Transverse colon (tissue), 4 donors: Measurements from ENCODE around the gene CYSRT1. TPM values are rescaled to one million over a fixed set of nuclear protein-coding genes. Genes with fewer than 3 reads are reported as not detected.

Experiments used
- DNase-seq: peaks from one replicate; pipeline ENCODE4 v3.0.0-alpha.2; 2019
- H3K27ac ChIP-seq, 4 donors: fragments of 200-600 bp; sonication (generic); 2 replicates each; pipeline ENCODE4 v1.5.1; 2016 to 2018; ENCODE audit warnings: inconsistent platforms in 4 of 4
- H3K27me3 ChIP-seq: fragments of 200-600 bp; sonication (generic); 2 replicates; pipeline ENCODE4 v1.5.1; 2017; ENCODE audit warnings: inconsistent platforms
- H3K36me3 ChIP-seq, 4 donors: fragments of 200-600 bp; sonication (generic); 2 replicates each; pipeline ENCODE4 v1.5.1; 2017 to 2019; ENCODE audit warnings: inconsistent platforms in 4 of 4
- H3K4me1 ChIP-seq, 4 donors: fragments of 200-600 bp; sonication (generic); 2 replicates each; pipeline ENCODE4 v1.5.1; 2017 to 2020; ENCODE audit warnings: inconsistent platforms in 4 of 4
- H3K4me3 ChIP-seq, 4 donors: fragments of 200-600 bp; sonication (generic); 1 replicate in 1 of 4; 2 replicates in 3 of 4; pipeline versions ENCODE4 v1.5.1 to v1.6.1; 2017 to 2019; ENCODE audit warnings: inconsistent platforms in 4 of 4
- H3K9me3 ChIP-seq, 2 donors: fragments of 200-600 bp; sonication (generic); 2 replicates each; pipeline ENCODE4 v1.5.1; 2017 to 2019; ENCODE audit warnings: inconsistent platforms in 2 of 2
- EP300 ChIP-seq: sonication (generic); formaldehyde crosslinking; IDR thresholded peaks from one replicate; pipeline ENCODE4 v1.6.1; 2017; ENCODE audit warnings: antibody characterized with exemption, low read depth
- POLR2A ChIP-seq: fragments of 450-650 bp; IDR thresholded peaks from one replicate; pipeline ENCODE4 v1.6.1; 2016; ENCODE audit warnings: antibody characterized with exemption, mild to moderate bottlenecking, moderate library complexity
- POLR2AphosphoS5 ChIP-seq, 3 donors: sonication (generic); formaldehyde crosslinking; IDR thresholded peaks; one replicate each; pipeline ENCODE4 v1.6.1; 2016; ENCODE audit warnings: antibody characterized with exemption in 3 of 3
- WGBS, 2 donors: methylation state at CpG; one replicate each; pipeline ENCODE4 v1.1.5; 2018; ENCODE audit warnings: low coverage in 1 of 2; 5-methylcytosine and 5-hydroxymethylcytosine counted together
- in situ Hi-C, 4 donors: fragments of 200-750 bp; cut with MboI; loops; one replicate each; pipeline versions ENCODE4 v1.15.0 to v1.15.1; 2017; ENCODE audit warnings: low sequenced_read_pairs in 3 of 4, low pct_ligation_motif_present in 1 of 4, low pct_unique_long_range_greater_than_20kb in 1 of 4
- intact Hi-C: fragments of 100-400 bp; cut with DNase I; formaldehyde crosslinking; loops from one replicate; pipeline ENCODE4 v1.15.1; 2023; ENCODE audit warnings: low total_unique reads
- total RNA-seq, 4 donors: library from RNA; depleted of rRNA; stranded (reverse); fragments of >200 nt; gene quantifications; one replicate each; pipeline ENCODE4 v1.1.0, GENCODE V29; 2016
- TF ChIP-seq, protein P1 (sequence below), 5 experiments: fragments of 200-600 bp in 3 of 5; fragments of 450-650 bp in 2 of 5; sonication (generic) in 3 of 5; IDR thresholded peaks; 1 replicate in 2 of 5; 2 replicates in 3 of 5; pipeline ENCODE4 v1.5.1; 2016 to 2017; ENCODE audit warnings: antibody characterized with exemption in 5 of 5, inconsistent platforms in 3 of 5, mild to moderate bottlenecking in 2 of 5, moderate library complexity in 1 of 5

Gene CYSRT1
- total RNA-seq, 4 donors from 2014 or later = not detected

DNA sequence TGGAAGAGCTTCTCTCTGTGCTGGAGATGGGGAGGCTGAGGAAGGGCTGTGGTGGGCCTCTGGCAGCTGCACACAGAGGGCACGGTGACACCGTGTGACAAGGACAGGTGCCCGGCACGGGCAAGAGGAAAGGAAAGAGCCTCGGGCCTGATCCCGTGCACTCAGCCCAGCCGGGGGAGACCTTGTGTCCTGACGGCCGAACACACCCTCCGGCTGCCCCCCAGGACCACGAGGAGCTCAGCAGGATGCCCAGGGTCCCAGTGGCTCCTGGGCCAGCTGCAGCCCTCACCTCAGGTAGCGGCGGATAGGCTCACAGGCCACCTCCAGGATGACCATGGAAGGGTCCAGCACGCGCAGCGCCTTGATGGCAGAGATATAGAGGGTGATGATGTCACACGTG lies 42.1 kb upstream of the CYSRT1 start:
- intact Hi-C loops (no loop called here), in situ Hi-C loops (no loop called here)
- Histone ChIP-seq H3K27ac (no peak overlapping the region), H3K27me3 (no peaks in the 10 kb centered on the region), H3K4me1 (peaks cover 18 to 21% (median 19%) of the 10 kb centered on the region in 4 donors), H3K9me3 (no peaks in the 10 kb centered on the region), H3K36me3 (peaks cover 0 to 39% (median 17%) of the 10 kb centered on the region in 4 donors), H3K4me3 (no peak overlapping the region)
- no peak for DNase-seq
- 91% methylated on average over 9 of the region's 17 CpGs; no CpG with 5 or more reads in 1 of the 2 donors for WGBS, 2 donors
- TF ChIP-seq EP300 (no peak), POLR2A (no peak), POLR2AphosphoS5 (IDR thresholded peaks at IDR 0.05) (no peak)
- TF ChIP-seq, protein P1, sequence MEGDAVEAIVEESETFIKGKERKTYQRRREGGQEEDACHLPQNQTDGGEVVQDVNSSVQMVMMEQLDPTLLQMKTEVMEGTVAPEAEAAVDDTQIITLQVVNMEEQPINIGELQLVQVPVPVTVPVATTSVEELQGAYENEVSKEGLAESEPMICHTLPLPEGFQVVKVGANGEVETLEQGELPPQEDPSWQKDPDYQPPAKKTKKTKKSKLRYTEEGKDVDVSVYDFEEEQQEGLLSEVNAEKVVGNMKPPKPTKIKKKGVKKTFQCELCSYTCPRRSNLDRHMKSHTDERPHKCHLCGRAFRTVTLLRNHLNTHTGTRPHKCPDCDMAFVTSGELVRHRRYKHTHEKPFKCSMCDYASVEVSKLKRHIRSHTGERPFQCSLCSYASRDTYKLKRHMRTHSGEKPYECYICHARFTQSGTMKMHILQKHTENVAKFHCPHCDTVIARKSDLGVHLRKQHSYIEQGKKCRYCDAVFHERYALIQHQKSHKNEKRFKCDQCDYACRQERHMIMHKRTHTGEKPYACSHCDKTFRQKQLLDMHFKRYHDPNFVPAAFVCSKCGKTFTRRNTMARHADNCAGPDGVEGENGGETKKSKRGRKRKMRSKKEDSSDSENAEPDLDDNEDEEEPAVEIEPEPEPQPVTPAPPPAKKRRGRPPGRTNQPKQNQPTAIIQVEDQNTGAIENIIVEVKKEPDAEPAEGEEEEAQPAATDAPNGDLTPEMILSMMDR (IDR thresholded peaks at IDR 0.05) = no peak

DNA sequence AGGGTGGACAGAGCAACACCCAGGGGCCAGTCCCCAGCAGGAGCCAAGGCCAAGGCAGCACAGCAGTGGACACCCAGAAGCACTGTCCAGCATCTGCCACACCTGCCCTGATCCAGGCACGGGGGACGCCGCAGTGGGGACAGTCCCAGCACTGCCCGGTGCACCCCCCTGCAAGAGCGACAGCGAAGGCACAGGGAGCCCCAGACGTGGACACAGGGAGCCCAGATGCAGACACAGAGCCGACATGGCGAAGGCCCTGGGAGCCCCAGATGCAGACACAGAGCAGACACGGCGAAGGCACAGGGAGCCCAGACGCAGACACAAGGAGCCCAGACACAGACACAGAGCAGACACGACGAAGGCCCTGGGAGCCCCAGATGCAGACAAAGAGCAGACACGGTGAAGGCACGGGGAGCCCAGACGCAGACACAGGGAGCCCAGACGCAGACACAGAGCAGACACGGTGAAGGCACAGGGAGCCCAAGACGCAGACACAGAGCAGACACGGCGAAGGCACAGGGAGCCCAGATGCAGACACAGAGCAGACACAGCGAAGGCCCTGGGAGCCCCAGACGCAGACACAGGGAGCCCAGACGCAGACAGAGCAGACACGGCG lies 40.9 kb upstream of the CYSRT1 start:
- in situ Hi-C loops (no loop called here), intact Hi-C loops (no loop called here)
- DNase-seq = no peak
- peaks cover 19 to 23% (median 21%) of the 10 kb centered on the region in 4 donors for H3K4me1 ChIP-seq
- H3K27me3 ChIP-seq = no peaks in the 10 kb centered on the region
- peaks cover 0 to 39% (median 15%) of the 10 kb centered on the region in 4 donors for H3K36me3 ChIP-seq
- WGBS, 2 donors = 88 to 92% methylated on average over 5 to 27 of the region's 27 CpGs
- TF ChIP-seq, protein P1 (IDR thresholded peaks at IDR 0.05) = no peak
- no peak for TF ChIP-seq POLR2A
- TF ChIP-seq EP300 = no peak
- TF ChIP-seq POLR2AphosphoS5 (IDR thresholded peaks at IDR 0.05) = no peak
- H3K9me3 ChIP-seq = no peaks in the 10 kb centered on the region
- no peak overlapping the region for H3K4me3 ChIP-seq
- H3K27ac ChIP-seq = no peak overlapping the region

DNA sequence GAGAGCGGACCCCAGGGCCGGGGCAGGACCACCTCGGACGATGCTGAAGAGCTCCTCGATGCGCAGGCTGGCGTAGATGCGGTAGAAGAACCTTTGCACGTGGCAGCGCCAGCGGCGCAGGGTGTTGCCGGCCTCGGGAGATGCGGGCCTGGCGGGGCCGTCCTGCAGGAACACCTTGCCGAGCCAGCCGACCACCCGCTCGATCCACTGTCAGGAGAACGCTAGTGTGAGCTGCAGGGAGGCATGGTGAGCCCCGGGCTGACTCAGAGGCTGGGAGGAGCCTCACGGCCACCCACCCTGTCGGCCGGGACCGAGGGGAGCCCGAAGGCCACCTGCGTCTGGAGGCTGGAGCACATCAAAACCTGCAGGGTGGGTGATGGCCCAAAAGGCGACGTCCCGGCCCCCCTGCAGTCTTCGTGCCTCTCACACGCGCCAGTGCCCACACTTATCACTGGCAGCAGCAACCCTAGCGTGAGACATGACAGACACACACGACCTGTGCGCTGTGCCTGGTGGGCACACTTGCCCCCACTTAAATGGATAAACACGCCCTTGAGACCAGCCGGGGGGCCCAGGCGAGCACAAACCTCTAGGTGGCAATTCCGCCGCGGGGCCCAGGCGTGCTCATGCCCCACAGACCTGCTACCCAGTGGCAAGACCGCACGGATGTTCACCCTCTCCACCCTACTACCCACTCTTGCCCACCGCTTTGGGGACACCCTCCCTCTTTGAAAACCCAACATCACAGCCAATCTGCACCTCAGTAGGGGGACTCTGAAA lies 39.9 kb upstream of the CYSRT1 start:
- WGBS, 2 donors = 94 to 100% methylated on average over 2 to 39 of the region's 48 CpGs

DNA sequence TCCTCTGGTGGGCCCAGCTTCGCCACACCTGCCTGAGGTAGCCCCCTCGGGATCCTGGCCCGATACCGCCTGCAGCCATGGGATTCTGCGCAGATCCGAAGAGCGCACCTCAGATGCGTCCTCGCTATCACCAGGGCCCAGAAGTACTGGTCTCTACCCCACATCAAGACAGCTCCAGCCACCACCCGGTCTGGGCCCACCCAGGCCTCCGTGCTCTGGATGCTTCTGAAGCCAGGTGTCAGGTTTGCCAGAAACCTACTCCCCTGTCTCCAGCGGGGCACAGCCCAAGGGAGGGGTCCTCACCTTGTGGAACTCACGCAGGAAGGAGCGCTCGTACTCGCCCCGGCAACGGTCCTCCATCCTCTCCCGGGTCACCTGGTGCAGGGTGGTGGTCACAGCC lies 39.1 kb upstream of the CYSRT1 start:
- H3K27ac ChIP-seq = no peak overlapping the region
- peaks cover 0 to 28% (median 9%) of the 10 kb centered on the region in 4 donors for H3K36me3 ChIP-seq
- 93% methylated on average over 15 of the region's 19 CpGs; no CpG with 5 or more reads in 1 of the 2 donors for WGBS, 2 donors
- peaks cover 36 to 41% (median 39%) of the 10 kb centered on the region in 4 donors for H3K4me1 ChIP-seq
- no peak overlapping the region for H3K4me3 ChIP-seq
- no peak for TF ChIP-seq POLR2AphosphoS5 (IDR thresholded peaks at IDR 0.05)
- TF ChIP-seq, protein P1 (IDR thresholded peaks at IDR 0.05) = no peak
- TF ChIP-seq EP300 = no peak
- no peak for TF ChIP-seq POLR2A
- no peaks in the 10 kb centered on the region for H3K9me3 ChIP-seq
- DNase-seq = no peak
- H3K27me3 ChIP-seq = no peaks in the 10 kb centered on the region
- intact Hi-C loops = no loop called here
- in situ Hi-C loops = no loop called here

More for the DNA sequence above, 39.9 kb upstream of the CYSRT1 start:
- H3K4me3 ChIP-seq = no peak overlapping the region
- in situ Hi-C loops = no loop called here
- H3K9me3 ChIP-seq = no peaks in the 10 kb centered on the region
- TF ChIP-seq EP300 (no peak), POLR2A (no peak), POLR2AphosphoS5 (IDR thresholded peaks at IDR 0.05) (no peak)
- TF ChIP-seq, protein P1 (IDR thresholded peaks at IDR 0.05) = no peak
- H3K27ac ChIP-seq = no peak overlapping the region
- no peak for DNase-seq
- intact Hi-C loops = no loop called here
- peaks cover 28 to 33% (median 31%) of the 10 kb centered on the region in 4 donors for H3K4me1 ChIP-seq
- H3K27me3 ChIP-seq = no peaks in the 10 kb centered on the region
- peaks cover 0 to 35% (median 12%) of the 10 kb centered on the region in 4 donors for H3K36me3 ChIP-seq
